ENCODE results near the gene IGF1R. TPM values are rescaled to one million over a fixed set of nuclear protein-coding genes. Genes with fewer than 3 reads are reported as not detected.

The IGF1R gene
- total and polyA plus RNA-seq, 8 donors: 8.1 to 50.3 (median 36.0) TPM

GRCh38 chr15:98827217-98827616, 178.9 kb downstream of the IGF1R start:
- FAIRE-seq (no peak), DNase-seq (no peak), ATAC-seq (no peak)
- Histone ChIP-seq H3K27me3 (no peaks in the 10 kb centered on the region), H3K4me3 (no peak overlapping the region), H3K4me1 (peaks cover 0 to 6% (median 3%) of the 10 kb centered on the region in 3 donors), H3K36me3 (no peaks in the 10 kb centered on the region), H3K9me3 (no peaks in the 10 kb centered on the region), H3K27ac (no peak overlapping the region)
- intact Hi-C loops (cut with DNase I): no loop called here
- TF ChIP-seq CTCF (IDR thresholded peaks at IDR 0.05): no peak
- WGBS, 2 donors: 91% methylated on average over 3 of the region's 3 CpGs

- FAIRE-seq (no peak), ATAC-seq (no peak), DNase-seq (no peak)
- H3K9me3 ChIP-seq: no peaks in the 10 kb centered on the region
- no peak overlapping the region for H3K27ac ChIP-seq
- no peaks in the 10 kb centered on the region for H3K27me3 ChIP-seq
- no peak for TF ChIP-seq CTCF (IDR thresholded peaks at IDR 0.05)
- 93 to 97% methylated on average over 4 of the region's 4 CpGs for WGBS, 2 donors
- H3K4me3 ChIP-seq: no peak overlapping the region
- no peaks in the 10 kb centered on the region for H3K4me1 ChIP-seq
- intact Hi-C loops (cut with DNase I): no loop called here
- H3K36me3 ChIP-seq: no peaks in the 10 kb centered on the region
These were observed 181.8 kb downstream of the IGF1R start for GRCh38 chr15:98830034-98830634.

- no peak overlapping the region for H3K27ac ChIP-seq
- H3K4me3 ChIP-seq: no peak overlapping the region
- intact Hi-C loops (cut with DNase I): no loop called here
- FAIRE-seq (no peak), DNase-seq (no peak), ATAC-seq (no peak)
- peaks cover 0 to 6% (median 0%) of the 10 kb centered on the region in 3 donors for H3K4me1 ChIP-seq
- no peaks in the 10 kb centered on the region for H3K27me3 ChIP-seq
- no peaks in the 10 kb centered on the region for H3K36me3 ChIP-seq
- no peak for TF ChIP-seq CTCF (IDR thresholded peaks at IDR 0.05)
- H3K9me3 ChIP-seq: no peaks in the 10 kb centered on the region
- WGBS, 2 donors: 81 to 94% methylated on average over 1 of the region's 1 CpG
These were observed 186.6 kb downstream of the IGF1R start for GRCh38 chr15:98834976-98835375.

GRCh38 chr15:98835876-98836275, 187.5 kb downstream of the IGF1R start:
- ATAC-seq: no peak
- FAIRE-seq: no peak

More at GRCh38 chr15:98835876-98836275, 187.5 kb downstream of the IGF1R start:
- WGBS, 2 donors: 89 to 94% methylated on average over 4 of the region's 4 CpGs
- no peaks in the 10 kb centered on the region for H3K27me3 ChIP-seq
- no peak for TF ChIP-seq CTCF (IDR thresholded peaks at IDR 0.05)
- no peak overlapping the region for H3K4me3 ChIP-seq
- intact Hi-C loops (cut with DNase I): no loop called here
- no peaks in the 10 kb centered on the region for H3K9me3 ChIP-seq
- H3K27ac ChIP-seq: no peak overlapping the region
- peaks cover 0 to 6% (median 0%) of the 10 kb centered on the region in 3 donors for H3K4me1 ChIP-seq
- DNase-seq: no peak
- no peaks in the 10 kb centered on the region for H3K36me3 ChIP-seq

Data from pancreas (tissue), 10 donors.